ENCODE data around the gene DMD. TPM values are rescaled to one million over a fixed set of nuclear protein-coding genes. Genes with fewer than 3 reads are reported as not detected.

DMD gene
- total RNA-seq, 2 donors from 2014 or later: 1.4 to 7.5 TPM

DNA sequence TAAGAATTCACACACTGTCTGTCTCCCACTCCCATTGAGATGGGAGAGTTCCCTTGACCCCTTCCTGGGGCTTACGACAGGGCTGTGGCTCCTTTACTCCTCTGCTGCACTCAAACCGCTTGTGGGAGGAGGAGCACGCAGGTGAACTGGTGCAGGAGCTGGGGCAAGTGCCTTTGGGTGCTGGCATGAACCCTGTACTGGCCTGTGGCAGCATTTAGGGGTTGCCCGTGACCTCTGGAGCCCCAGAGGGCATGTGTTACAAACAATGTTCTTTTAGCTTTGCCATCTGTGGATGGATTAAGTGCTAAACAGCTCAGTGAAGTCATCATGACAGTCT is 2117.7 kb downstream of the DMD start:
- no peak overlapping the region for H3K4me3 Mint-ChIP-seq
- H3K27me3 Mint-ChIP-seq: peaks cover 4% of the 10 kb centered on the region
- no peaks in the 10 kb centered on the region for H3K4me1 Mint-ChIP-seq
- no peaks in the 10 kb centered on the region for H3K36me3 Mint-ChIP-seq (ENCODE audit: low read depth)
- peak overlapping the region; percentile 69 for H3K27ac Mint-ChIP-seq
- H3K9me3 Mint-ChIP-seq: no peaks in the 10 kb centered on the region
- ATAC-seq (replicated peaks): peak; percentile 15

DNA sequence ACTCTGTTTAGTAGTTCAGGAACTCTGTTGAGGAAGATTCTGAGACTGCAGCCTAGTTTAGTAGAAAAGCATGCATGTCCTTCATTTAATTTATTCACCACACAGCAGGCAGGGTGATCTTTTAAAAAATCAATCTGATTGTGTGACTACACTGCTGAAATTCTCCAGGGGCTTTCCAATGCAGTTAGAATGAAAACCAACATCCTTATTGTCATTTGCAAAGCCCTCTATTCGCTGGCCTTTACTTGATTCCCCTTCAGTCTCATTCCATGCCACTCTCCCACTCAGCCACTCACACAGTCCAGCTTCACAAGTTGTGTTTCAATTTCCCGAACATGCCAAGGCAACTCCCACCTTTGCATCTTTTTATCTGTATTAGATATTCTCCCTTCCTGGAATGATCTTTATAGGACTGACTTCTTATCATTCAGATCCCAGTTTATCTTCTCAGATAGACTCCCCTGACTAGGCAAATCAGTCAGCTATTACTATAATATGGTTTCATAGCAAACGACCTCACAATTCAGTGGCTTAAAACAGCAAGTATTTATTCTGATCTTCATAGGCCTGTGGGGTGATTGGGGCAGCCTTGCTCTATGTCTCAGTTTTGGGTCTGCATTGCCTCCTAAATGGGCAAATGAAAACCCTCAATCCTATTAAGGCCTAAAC is 2118.2 kb downstream of the DMD start:
- Mint-ChIP-seq H3K9me3 (no peaks in the 10 kb centered on the region), H3K27ac (peak overlapping the region; percentile 69), H3K36me3 (ENCODE audit: low read depth) (no peaks in the 10 kb centered on the region), H3K4me1 (no peaks in the 10 kb centered on the region), H3K4me3 (peak overlapping the region; percentile 20), H3K27me3 (peaks cover 4% of the 10 kb centered on the region)
- peak; percentile 68 for ATAC-seq (replicated peaks)

DNA sequence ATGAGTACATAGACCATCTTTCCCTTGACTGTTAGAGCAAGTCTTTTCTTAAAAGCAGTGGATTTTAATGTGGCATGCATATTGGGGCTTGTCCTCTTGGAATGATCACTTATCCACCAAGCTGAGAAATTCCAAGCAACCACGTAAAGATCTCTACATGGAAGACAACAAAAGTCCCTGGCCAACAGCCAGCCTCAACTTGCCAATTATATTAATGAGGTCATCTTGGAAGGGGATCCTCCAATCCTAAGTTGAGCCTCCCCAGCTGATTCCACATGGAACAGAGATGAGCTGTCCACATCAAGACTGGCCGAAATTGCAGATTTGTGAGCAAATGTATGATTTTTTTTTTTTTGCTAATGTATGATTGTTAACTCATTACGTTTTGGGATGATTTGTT is 2118.9 kb downstream of the DMD start:
- no peak for ATAC-seq (replicated peaks)
- no peaks in the 10 kb centered on the region for H3K36me3 Mint-ChIP-seq (ENCODE audit: low read depth)
- H3K4me3 Mint-ChIP-seq: peak overlapping the region; percentile 20
- peak overlapping the region; percentile 69 for H3K27ac Mint-ChIP-seq
- H3K27me3 Mint-ChIP-seq: peaks cover 4% of the 10 kb centered on the region
- no peaks in the 10 kb centered on the region for H3K4me1 Mint-ChIP-seq
- H3K9me3 Mint-ChIP-seq: no peaks in the 10 kb centered on the region

DNA sequence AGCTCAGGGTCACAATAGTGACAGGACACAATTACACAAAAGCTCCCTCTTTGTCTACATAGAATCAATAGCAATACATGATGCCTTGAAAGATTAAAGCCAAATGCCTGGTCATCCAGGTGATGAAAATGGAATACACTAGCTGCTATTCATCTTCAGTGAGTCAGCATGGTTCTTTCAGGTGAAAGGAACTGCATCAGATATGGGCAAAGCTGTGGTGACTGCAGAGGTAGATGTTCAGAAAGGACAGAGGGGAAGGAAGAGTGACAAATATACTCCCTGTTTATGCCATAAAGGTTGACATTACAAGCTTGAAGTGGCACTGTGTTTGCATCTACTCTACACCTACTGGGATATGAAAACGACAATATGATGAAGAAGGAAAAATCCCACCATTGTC is 2119.5 kb downstream of the DMD start:
- no peaks in the 10 kb centered on the region for H3K36me3 Mint-ChIP-seq (ENCODE audit: low read depth)
- H3K4me3 Mint-ChIP-seq: no peak overlapping the region
- peak; percentile 81 for ATAC-seq (replicated peaks)
- no peaks in the 10 kb centered on the region for H3K4me1 Mint-ChIP-seq
- H3K9me3 Mint-ChIP-seq: no peaks in the 10 kb centered on the region
- peaks cover 4% of the 10 kb centered on the region for H3K27me3 Mint-ChIP-seq
- peak overlapping the region; percentile 36 for H3K27ac Mint-ChIP-seq

- H3K9me3 Mint-ChIP-seq: peaks cover 4% of the 10 kb centered on the region
- no peak for ATAC-seq (replicated peaks)
- no peak overlapping the region for H3K4me3 Mint-ChIP-seq
- H3K27ac Mint-ChIP-seq: no peak overlapping the region
- H3K27me3 Mint-ChIP-seq: no peaks in the 10 kb centered on the region
- H3K36me3 Mint-ChIP-seq (ENCODE audit: low read depth): no peaks in the 10 kb centered on the region
- no peaks in the 10 kb centered on the region for H3K4me1 Mint-ChIP-seq
These were observed 2136.8 kb downstream of the DMD start for GRCh38 chrX:31074522-31074921.

DNA sequence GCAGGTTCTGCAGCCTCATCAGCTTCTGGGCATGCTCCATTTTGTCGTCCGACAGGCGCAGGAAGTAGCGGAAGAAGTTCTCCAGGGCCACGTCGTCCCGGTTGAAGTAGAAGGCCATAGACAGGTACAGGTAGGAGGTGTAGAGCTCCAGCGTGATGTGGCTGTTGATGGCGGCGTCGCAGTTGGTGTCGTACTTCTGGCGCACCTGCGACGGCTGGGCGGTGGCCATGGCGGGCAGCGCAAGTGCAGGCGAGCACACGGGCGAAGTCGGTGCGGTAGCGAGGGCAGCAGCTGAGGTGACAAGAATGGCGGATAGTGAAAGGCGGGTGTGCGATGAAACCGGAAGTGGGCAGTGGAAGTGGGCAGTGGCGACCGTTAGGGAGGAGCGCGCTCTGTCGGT is 2139.6 kb downstream of the DMD start, which contains the start of gene FTHL17:
TSS of gene FTHL17 (minus strand) at position 317 of the 400 bp plus-strand sequence. CDS start at position 229, 88 bp downstream.
- H3K27ac Mint-ChIP-seq: no peak within 1 kb of the TSS
- H3K4me3 Mint-ChIP-seq: no peak within 1 kb of the TSS
- H3K27me3 Mint-ChIP-seq: no peaks in the 10 kb centered on the region
- no peaks in the 10 kb centered on the region for H3K4me1 Mint-ChIP-seq
- ATAC-seq (replicated peaks): no peak
- H3K36me3 Mint-ChIP-seq (ENCODE audit: low read depth): no peaks in the 10 kb centered on the region
- peaks cover 4% of the 10 kb centered on the region for H3K9me3 Mint-ChIP-seq

- Mint-ChIP-seq H3K27ac (no peak overlapping the region), H3K27me3 (no peaks in the 10 kb centered on the region), H3K4me1 (no peaks in the 10 kb centered on the region), H3K36me3 (ENCODE audit: low read depth) (no peaks in the 10 kb centered on the region), H3K4me3 (no peak overlapping the region), H3K9me3 (peaks cover 4% of the 10 kb centered on the region)
- no peak for ATAC-seq (replicated peaks)
These were observed 2140.1 kb downstream of the DMD start for GRCh38 chrX:31071262-31071661.

- peak overlapping the region; percentile 19 for H3K4me3 Mint-ChIP-seq
- peaks cover 3% of the 10 kb centered on the region for H3K9me3 Mint-ChIP-seq
- H3K36me3 Mint-ChIP-seq (ENCODE audit: low read depth): no peaks in the 10 kb centered on the region
- H3K27ac Mint-ChIP-seq: no peak overlapping the region
- no peaks in the 10 kb centered on the region for H3K4me1 Mint-ChIP-seq
- no peaks in the 10 kb centered on the region for H3K27me3 Mint-ChIP-seq
- peak; percentile 97 for ATAC-seq (replicated peaks)
These were observed 2141.3 kb downstream of the DMD start for GRCh38 chrX:31070057-31070468.
